Inferior parietal cortex (tissue), 1 donor: ENCODE measurements around the gene VAT1L.

Experiments
- DNase-seq: peaks from one replicate; pipeline ENCODE4 v3.0.0-alpha.2; 2016; ENCODE audit errors: extremely low spot score

The VAT1L gene

GRCh38 chr16:77993111-77993985 is 205.0 kb downstream of the VAT1L start:
- peak; percentile 54 for DNase-seq

GRCh38 chr16:77995843-77996455 is 207.6 kb downstream of the VAT1L start:
- DNase-seq = no peak

GRCh38 chr16:77998350-77999023 is 210.1 kb downstream of the VAT1L start:
- DNase-seq = no peak

GRCh38 chr16:78001451-78002025 is 213.2 kb downstream of the VAT1L start:
- DNase-seq = no peak

- DNase-seq = peak; percentile 85
Observed at GRCh38 chr16:78002915-78003538, 214.7 kb downstream of the VAT1L start.

GRCh38 chr16:78004517-78004916 is 216.2 kb downstream of the VAT1L start:
- no peak for DNase-seq

GRCh38 chr16:78005881-78006280 is 217.5 kb downstream of the VAT1L start:
- no peak for DNase-seq

GRCh38 chr16:78007121-78007520 is 218.8 kb downstream of the VAT1L start:
- no peak for DNase-seq

GRCh38 chr16:78022347-78023060 is 234.1 kb downstream of the VAT1L start, which contains the start of gene CLEC3A:
CLEC3A (plus strand) TSS chr16:78022548; CDS start chr16:78022627, 79 bp downstream.
- no peak for DNase-seq

GRCh38 chr16:78024159-78024558 is 235.8 kb downstream of the VAT1L start:
- no peak for DNase-seq

GRCh38 chr16:78025631-78026030 is 237.3 kb downstream of the VAT1L start:
- no peak for DNase-seq

- DNase-seq = no peak
Observed at GRCh38 chr16:78028018-78028417, 239.7 kb downstream of the VAT1L start.
